ENCODE data around the gene ARHGAP8.

Gene ARHGAP8

DNA sequence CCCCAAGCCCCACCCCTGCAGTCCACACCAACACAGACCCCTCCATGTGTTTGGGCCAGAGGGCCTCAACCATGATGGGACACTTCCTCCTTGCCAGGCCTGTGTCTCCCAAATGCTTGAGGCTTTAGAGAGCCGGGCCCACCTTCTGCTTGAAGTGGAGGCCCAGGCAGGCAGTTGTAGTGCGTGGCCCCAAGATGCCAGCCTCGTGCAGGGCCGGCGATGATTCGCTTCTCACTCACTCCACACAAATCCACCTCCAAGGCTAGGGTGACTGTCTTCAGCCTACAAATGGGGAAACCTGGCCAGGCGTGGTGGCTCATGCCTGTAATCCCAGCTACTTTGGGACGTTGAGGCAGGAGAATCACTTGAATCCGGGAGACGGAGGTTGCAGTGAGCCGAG, 44.6 kb upstream of the ARHGAP8 start:
- TF ChIP-seq, protein P1, sequence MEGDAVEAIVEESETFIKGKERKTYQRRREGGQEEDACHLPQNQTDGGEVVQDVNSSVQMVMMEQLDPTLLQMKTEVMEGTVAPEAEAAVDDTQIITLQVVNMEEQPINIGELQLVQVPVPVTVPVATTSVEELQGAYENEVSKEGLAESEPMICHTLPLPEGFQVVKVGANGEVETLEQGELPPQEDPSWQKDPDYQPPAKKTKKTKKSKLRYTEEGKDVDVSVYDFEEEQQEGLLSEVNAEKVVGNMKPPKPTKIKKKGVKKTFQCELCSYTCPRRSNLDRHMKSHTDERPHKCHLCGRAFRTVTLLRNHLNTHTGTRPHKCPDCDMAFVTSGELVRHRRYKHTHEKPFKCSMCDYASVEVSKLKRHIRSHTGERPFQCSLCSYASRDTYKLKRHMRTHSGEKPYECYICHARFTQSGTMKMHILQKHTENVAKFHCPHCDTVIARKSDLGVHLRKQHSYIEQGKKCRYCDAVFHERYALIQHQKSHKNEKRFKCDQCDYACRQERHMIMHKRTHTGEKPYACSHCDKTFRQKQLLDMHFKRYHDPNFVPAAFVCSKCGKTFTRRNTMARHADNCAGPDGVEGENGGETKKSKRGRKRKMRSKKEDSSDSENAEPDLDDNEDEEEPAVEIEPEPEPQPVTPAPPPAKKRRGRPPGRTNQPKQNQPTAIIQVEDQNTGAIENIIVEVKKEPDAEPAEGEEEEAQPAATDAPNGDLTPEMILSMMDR (IDR thresholded peaks at IDR 0.05; ENCODE audit: low read length, missing control alignments) = no peak
- no peak overlapping the region for H3K4me3 ChIP-seq (replicated peaks; ENCODE audit: low read depth, low read length)
- DNase-seq (ENCODE audit: low read depth) = no peak

GRCh38 chr22:44709881-44710392, 42.4 kb upstream of the ARHGAP8 start:
- TF ChIP-seq, protein P1 (IDR thresholded peaks at IDR 0.05; ENCODE audit: low read length, missing control alignments) = no peak
- DNase-seq (ENCODE audit: low read depth) = no peak
- no peak overlapping the region for H3K4me3 ChIP-seq (replicated peaks; ENCODE audit: low read depth, low read length)

GRCh38 chr22:44710474-44711240, 41.7 kb upstream of the ARHGAP8 start:
- TF ChIP-seq, protein P1 (IDR thresholded peaks at IDR 0.05; ENCODE audit: low read length, missing control alignments) = no peak
- no peak for DNase-seq (ENCODE audit: low read depth)
- H3K4me3 ChIP-seq (replicated peaks; ENCODE audit: low read depth, low read length) = no peak overlapping the region

DNA sequence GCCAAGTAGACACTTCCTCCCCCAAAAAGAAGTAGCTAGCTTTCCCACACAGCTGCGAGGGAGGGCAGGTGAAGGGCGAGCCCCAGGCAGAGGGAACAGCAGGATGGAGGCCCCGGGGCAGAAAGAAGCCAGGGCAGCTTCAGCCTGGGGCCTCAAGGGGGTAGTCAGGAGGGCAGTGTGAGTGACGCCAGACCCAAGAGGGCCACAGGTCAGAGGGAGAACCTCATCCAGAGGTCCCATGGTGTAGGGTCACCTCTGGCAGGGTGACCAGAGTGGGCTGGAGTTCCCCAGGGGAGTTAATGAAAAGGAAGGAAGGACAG, 41.2 kb upstream of the ARHGAP8 start:
- H3K4me3 ChIP-seq (replicated peaks; ENCODE audit: low read depth, low read length) = no peak overlapping the region
- DNase-seq (ENCODE audit: low read depth) = no peak
- TF ChIP-seq, protein P1 (IDR thresholded peaks at IDR 0.05; ENCODE audit: low read length, missing control alignments) = no peak

DNA sequence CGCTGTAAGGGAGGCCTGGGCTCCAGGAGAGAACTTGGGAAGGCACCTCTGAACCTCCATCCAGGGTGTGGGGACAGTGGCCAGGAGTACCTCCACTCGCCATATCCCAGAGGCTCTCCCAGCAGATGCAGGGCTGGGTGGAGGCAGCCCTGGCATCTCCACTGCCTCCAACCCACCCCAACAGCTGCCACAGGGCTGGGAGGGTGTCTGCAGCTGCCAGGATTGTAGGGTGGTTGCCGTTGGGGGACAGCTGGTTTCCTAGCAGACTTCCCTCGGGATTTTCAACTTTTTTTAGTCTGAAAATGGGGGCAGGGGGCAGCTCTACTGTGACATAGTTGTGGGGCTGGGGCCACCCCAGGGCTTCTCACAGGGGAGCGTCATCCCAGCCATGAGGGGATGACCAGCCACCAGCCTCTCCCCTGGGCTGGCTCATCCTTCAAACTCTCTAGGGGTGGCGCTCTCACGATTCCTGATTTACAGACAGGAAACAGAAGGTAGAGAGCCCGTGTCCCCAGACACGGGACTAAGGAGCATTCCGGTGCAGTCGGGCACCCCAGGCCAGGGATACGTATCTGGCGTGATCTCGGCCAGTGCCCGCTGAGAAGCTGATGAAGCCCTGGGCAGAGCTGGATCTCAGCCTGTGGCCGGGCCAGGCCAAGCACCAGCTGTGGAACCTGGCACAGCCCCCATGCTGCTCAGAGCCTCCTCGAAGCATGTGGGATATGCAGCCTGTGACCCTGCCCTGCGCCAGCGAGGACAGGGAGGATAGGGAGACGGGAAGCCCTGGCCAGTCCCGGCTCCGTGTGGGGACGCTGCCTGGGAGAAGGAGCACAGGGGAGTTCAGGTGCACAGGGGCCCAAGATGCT, 40.5 kb upstream of the ARHGAP8 start:
- TF ChIP-seq, protein P1 (IDR thresholded peaks at IDR 0.05; ENCODE audit: low read length, missing control alignments) = no peak

DNA sequence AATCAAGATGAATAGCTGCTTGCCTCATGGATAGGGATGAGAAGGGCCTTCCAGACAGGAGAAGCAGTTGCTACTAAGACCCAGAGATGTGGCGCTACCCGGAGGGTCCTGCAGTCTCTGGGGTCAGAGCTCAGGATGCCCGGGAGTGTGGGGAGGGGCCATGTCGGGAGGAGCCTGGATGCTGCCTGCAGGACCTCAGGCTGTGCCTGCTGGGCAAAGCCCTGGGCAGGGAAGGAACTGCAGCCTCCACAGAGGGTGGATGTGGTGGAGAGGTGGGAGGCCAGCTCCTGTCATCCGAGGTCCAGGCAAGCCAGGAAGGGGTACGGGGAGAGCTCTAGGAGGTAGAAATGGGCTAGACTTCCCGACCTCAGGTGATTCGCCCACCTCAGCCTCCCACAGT, 39.4 kb upstream of the ARHGAP8 start:
- no peak overlapping the region for H3K4me3 ChIP-seq (replicated peaks; ENCODE audit: low read depth, low read length)
- TF ChIP-seq, protein P1 (IDR thresholded peaks at IDR 0.05; ENCODE audit: low read length, missing control alignments) = no peak
- DNase-seq (ENCODE audit: low read depth) = no peak

More for the DNA sequence above, 40.5 kb upstream of the ARHGAP8 start:
- no peak for DNase-seq (ENCODE audit: low read depth)
- H3K4me3 ChIP-seq (replicated peaks; ENCODE audit: low read depth, low read length) = no peak overlapping the region

Measured in fibroblast of pulmonary artery (primary cell).